Dermis blood vessel endothelial cell (primary cell): Measurements from ENCODE around the gene RBM5. TPM values are rescaled to one million over a fixed set of nuclear protein-coding genes. Genes with fewer than 3 reads are reported as not detected.

Experiments
- DNase-seq: peaks from one replicate; pipeline ENCODE4 v3.0.0; 2010
- total RNA-seq: library from RNA; depleted of rRNA; stranded (reverse); fragments of >200 nt; gene quantifications from 2 replicates; pipeline ENCODE4 v1.2.3, GENCODE V29; 2014

Gene RBM5
- total RNA-seq, 1 donor from 2014 or later = 201 TPM

GRCh38 chr3:50139308-50139707 is 50.6 kb downstream of the RBM5 start:
- no peak for DNase-seq

GRCh38 chr3:50139718-50140423 is 51.2 kb downstream of the RBM5 start:
- DNase-seq = no peak

GRCh38 chr3:50140990-50141389 is 52.3 kb downstream of the RBM5 start:
- no peak for DNase-seq

- DNase-seq = no peak
These were observed 57.7 kb downstream of the RBM5 start for GRCh38 chr3:50146316-50146901.

- no peak for DNase-seq
These were observed 58.3 kb downstream of the RBM5 start for GRCh38 chr3:50147016-50147415.

- DNase-seq = no peak
These were observed 58.7 kb downstream of the RBM5 start for GRCh38 chr3:50147447-50147846.

- no peak for DNase-seq
These were observed 59.1 kb downstream of the RBM5 start for GRCh38 chr3:50147861-50148260.

GRCh38 chr3:50150404-50150750 is 61.7 kb downstream of the RBM5 start:
- no peak for DNase-seq

GRCh38 chr3:50150863-50151686 is 62.4 kb downstream of the RBM5 start:
- DNase-seq = no peak

- no peak for DNase-seq
These were observed 63.0 kb downstream of the RBM5 start for GRCh38 chr3:50151728-50152127.

- no peak for DNase-seq
These were observed 65.2 kb downstream of the RBM5 start for GRCh38 chr3:50153782-50154475.

- peak; percentile 60 for DNase-seq
These were observed 65.7 kb downstream of the RBM5 start for GRCh38 chr3:50154476-50154839.

GRCh38 chr3:50154840-50155490 is 66.2 kb downstream of the RBM5 start, which contains the start of gene SEMA3F:
Gene SEMA3F, plus strand, starts transcription at chr3:50155324. Its CDS starts 4,299 bp downstream, at chr3:50159623.
- DNase-seq = peak; percentile 80

- no peak for DNase-seq
These were observed 66.8 kb downstream of the RBM5 start for GRCh38 chr3:50155491-50155878.

GRCh38 chr3:50155891-50156290 is 67.2 kb downstream of the RBM5 start:
- no peak for DNase-seq

GRCh38 chr3:50156549-50157493 is 68.1 kb downstream of the RBM5 start:
- no peak for DNase-seq

GRCh38 chr3:50157827-50158529 is 69.3 kb downstream of the RBM5 start:
- DNase-seq = peak; percentile 67

GRCh38 chr3:50158530-50159146 is 69.9 kb downstream of the RBM5 start:
- DNase-seq = no peak

GRCh38 chr3:50160561-50160983 is 71.9 kb downstream of the RBM5 start:
- no peak for DNase-seq

GRCh38 chr3:50161320-50161719 is 72.6 kb downstream of the RBM5 start:
- DNase-seq = no peak
